ENCODE measurements around the gene RPA3. TPM values are rescaled to one million over a fixed set of nuclear protein-coding genes. Genes with fewer than 3 reads are reported as not detected.

The RPA3 gene
- total RNA-seq, 3 donors from 2014 or later = 18.7 to 24.6 (median 22.3) TPM

DNA sequence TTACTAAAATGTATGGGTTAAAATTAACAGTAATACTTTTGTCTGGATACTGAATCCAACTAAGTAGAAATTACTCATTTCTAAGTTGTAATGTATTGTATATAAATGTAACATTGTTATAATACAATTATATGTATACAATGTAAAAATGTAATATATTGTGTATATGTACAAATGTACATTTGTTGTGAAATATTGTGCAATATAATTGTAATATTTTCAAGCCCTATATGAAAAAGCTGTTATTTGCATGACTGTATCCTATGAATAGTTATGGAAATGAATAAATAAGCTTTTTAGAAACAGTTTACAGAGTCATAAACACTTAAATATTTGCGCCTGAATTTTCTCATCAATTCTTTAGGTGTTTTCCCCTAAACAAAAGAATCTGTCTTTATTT lies 98.2 kb downstream of the RPA3 start:
- no peak overlapping the region for H3K4me3 ChIP-seq
- TF ChIP-seq CTCF (IDR thresholded peaks at IDR 0.05) = no peak
- TF ChIP-seq POLR2AphosphoS5 (IDR thresholded peaks at IDR 0.05) = no peak
- TF ChIP-seq POLR2A (IDR thresholded peaks at IDR 0.05) = no peak
- no peaks in the 10 kb centered on the region for H3K27me3 ChIP-seq
- no peaks in the 10 kb centered on the region for H3K9me3 ChIP-seq
- intact Hi-C loops (cut with DNase I; ENCODE audit: low total_unique reads) = no loop called here
- H3K36me3 ChIP-seq = no peaks in the 10 kb centered on the region
- no peak overlapping the region for H3K27ac ChIP-seq
- no peak for DNase-seq (ENCODE audit: low spot score in 2 of 2)
- no peaks in the 10 kb centered on the region for H3K4me1 ChIP-seq

GRCh38 chr7:7618410-7618809 lies 100.0 kb downstream of the RPA3 start:
- H3K27me3 ChIP-seq = no peaks in the 10 kb centered on the region
- H3K9me3 ChIP-seq = no peaks in the 10 kb centered on the region
- H3K27ac ChIP-seq = no peak overlapping the region
- no peak for DNase-seq (ENCODE audit: low spot score in 2 of 2)
- intact Hi-C loops (cut with DNase I; ENCODE audit: low total_unique reads) = no loop called here
- H3K4me3 ChIP-seq = no peak overlapping the region
- TF ChIP-seq POLR2A (IDR thresholded peaks at IDR 0.05) (no peak), POLR2AphosphoS5 (IDR thresholded peaks at IDR 0.05) (no peak), CTCF (IDR thresholded peaks at IDR 0.05) (no peak)
- H3K36me3 ChIP-seq = no peaks in the 10 kb centered on the region
- H3K4me1 ChIP-seq = no peaks in the 10 kb centered on the region

- intact Hi-C loops (cut with DNase I; ENCODE audit: low total_unique reads) = no loop called here
- Histone ChIP-seq H3K9me3 (no peaks in the 10 kb centered on the region), H3K27me3 (no peaks in the 10 kb centered on the region), H3K36me3 (no peaks in the 10 kb centered on the region), H3K4me1 (no peaks in the 10 kb centered on the region), H3K27ac (no peak overlapping the region), H3K4me3 (no peak overlapping the region)
- no peak for DNase-seq (ENCODE audit: low spot score in 2 of 2)
- TF ChIP-seq CTCF (IDR thresholded peaks at IDR 0.05) = no peak
- no peak for TF ChIP-seq POLR2A (IDR thresholded peaks at IDR 0.05)
- no peak for TF ChIP-seq POLR2AphosphoS5 (IDR thresholded peaks at IDR 0.05)
Measured at GRCh38 chr7:7617550-7617949, 100.9 kb downstream of the RPA3 start.

DNA sequence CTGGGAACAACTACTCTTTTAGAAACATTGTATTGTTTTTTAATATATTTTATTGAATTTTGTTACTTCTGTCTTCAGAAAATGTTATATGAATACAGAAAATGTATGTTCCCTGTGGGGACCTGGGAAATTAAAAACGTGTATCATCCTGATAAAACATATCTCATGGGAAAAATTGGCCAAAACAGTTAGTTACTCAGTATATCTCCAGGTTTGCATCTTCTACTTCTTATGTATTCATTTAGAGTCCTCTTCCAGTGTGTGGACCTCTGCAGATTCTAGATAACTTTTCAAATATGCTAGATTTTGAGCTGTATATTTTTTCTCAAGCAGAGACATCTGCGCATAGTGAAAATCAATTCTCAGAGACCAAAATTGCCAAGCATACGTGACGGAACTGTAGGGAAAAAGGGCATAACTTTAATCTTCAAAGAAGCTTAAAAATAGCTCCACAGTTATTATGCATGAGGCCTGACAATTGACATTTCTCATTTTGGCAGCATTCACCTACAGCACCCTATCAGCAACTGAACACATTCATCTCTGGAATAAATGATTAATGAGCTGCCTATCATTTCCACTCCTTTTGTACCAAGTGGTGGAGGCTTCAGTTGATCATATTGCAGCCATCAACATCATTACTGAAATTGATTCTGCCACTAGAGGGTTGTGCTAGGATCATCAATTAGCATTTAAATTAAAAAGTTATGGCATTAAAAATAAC lies 104.2 kb downstream of the RPA3 start:
- Histone ChIP-seq H3K36me3 (no peaks in the 10 kb centered on the region), H3K27ac (no peak overlapping the region), H3K9me3 (no peaks in the 10 kb centered on the region), H3K4me3 (no peak overlapping the region), H3K4me1 (no peaks in the 10 kb centered on the region), H3K27me3 (no peaks in the 10 kb centered on the region)
- DNase-seq (ENCODE audit: low spot score in 2 of 2) = no peak
- intact Hi-C loops (cut with DNase I; ENCODE audit: low total_unique reads) = no loop called here
- no peak for TF ChIP-seq CTCF (IDR thresholded peaks at IDR 0.05)
- no peak for TF ChIP-seq POLR2AphosphoS5 (IDR thresholded peaks at IDR 0.05)
- TF ChIP-seq POLR2A (IDR thresholded peaks at IDR 0.05) = no peak

GRCh38 chr7:7613210-7613609 lies 105.2 kb downstream of the RPA3 start:
- H3K4me3 ChIP-seq = no peak overlapping the region
- H3K36me3 ChIP-seq = no peaks in the 10 kb centered on the region
- H3K27me3 ChIP-seq = no peaks in the 10 kb centered on the region
- no peak for DNase-seq (ENCODE audit: low spot score in 2 of 2)
- TF ChIP-seq POLR2AphosphoS5 (IDR thresholded peaks at IDR 0.05) (no peak), POLR2A (IDR thresholded peaks at IDR 0.05) (no peak), CTCF (IDR thresholded peaks at IDR 0.05) (no peak)
- H3K9me3 ChIP-seq = no peaks in the 10 kb centered on the region
- intact Hi-C loops (cut with DNase I; ENCODE audit: low total_unique reads) = no loop called here
- H3K27ac ChIP-seq = no peak overlapping the region
- no peaks in the 10 kb centered on the region for H3K4me1 ChIP-seq
